Measurements from ENCODE around the gene SLC37A1.

SLC37A1 gene

GRCh38 chr21:42509244-42509643, 4.4 kb upstream of the SLC37A1 start:
- no peak for DNase-seq

GRCh38 chr21:42512346-42513034, 1.2 kb upstream of the SLC37A1 start:
- DNase-seq, result no peak

GRCh38 chr21:42513985-42514882, 582 bp downstream of the SLC37A1 start:
- peak; percentile 70 to 73 for DNase-seq

GRCh38 chr21:42514883-42515228, 1.2 kb downstream of the SLC37A1 start:
- no peak for DNase-seq

- no peak for DNase-seq
These were observed 2.3 kb downstream of the SLC37A1 start for GRCh38 chr21:42515708-42516502.

- no peak for DNase-seq
These were observed 4.6 kb downstream of the SLC37A1 start for GRCh38 chr21:42518215-42518614.

GRCh38 chr21:42518626-42519025, 5.0 kb downstream of the SLC37A1 start:
- DNase-seq, result no peak

- no peak for DNase-seq
These were observed 7.1 kb downstream of the SLC37A1 start for GRCh38 chr21:42520628-42521253.

GRCh38 chr21:42521384-42521783, 7.7 kb downstream of the SLC37A1 start:
- no peak for DNase-seq

GRCh38 chr21:42521805-42522204, 8.2 kb downstream of the SLC37A1 start:
- DNase-seq, result no peak

- no peak for DNase-seq
These were observed 8.6 kb downstream of the SLC37A1 start for GRCh38 chr21:42522271-42522670.

GRCh38 chr21:42522771-42523170, 9.1 kb downstream of the SLC37A1 start:
- no peak for DNase-seq

GRCh38 chr21:42523211-42523610, 9.6 kb downstream of the SLC37A1 start:
- DNase-seq, result no peak

GRCh38 chr21:42523941-42524340, 10.3 kb downstream of the SLC37A1 start:
- no peak for DNase-seq

GRCh38 chr21:42524341-42525028, 10.8 kb downstream of the SLC37A1 start:
- peak in 1 of 2 donors; percentile 11 for DNase-seq

GRCh38 chr21:42525029-42525581, 11.5 kb downstream of the SLC37A1 start:
- no peak for DNase-seq

GRCh38 chr21:42525676-42526378, 12.2 kb downstream of the SLC37A1 start:
- DNase-seq, result no peak

GRCh38 chr21:42526379-42526727, 12.7 kb downstream of the SLC37A1 start:
- no peak for DNase-seq

- no peak for DNase-seq
These were observed 13.5 kb downstream of the SLC37A1 start for GRCh38 chr21:42527127-42527488.

GRCh38 chr21:42527489-42528158, 14.0 kb downstream of the SLC37A1 start:
- peak; percentile 30 to 47 for DNase-seq

GRCh38 chr21:42530167-42530518, 16.5 kb downstream of the SLC37A1 start:
- DNase-seq, result peak; percentile 18 to 29
